Measurements from ENCODE around the gene PLAC9.

PLAC9 gene

DNA sequence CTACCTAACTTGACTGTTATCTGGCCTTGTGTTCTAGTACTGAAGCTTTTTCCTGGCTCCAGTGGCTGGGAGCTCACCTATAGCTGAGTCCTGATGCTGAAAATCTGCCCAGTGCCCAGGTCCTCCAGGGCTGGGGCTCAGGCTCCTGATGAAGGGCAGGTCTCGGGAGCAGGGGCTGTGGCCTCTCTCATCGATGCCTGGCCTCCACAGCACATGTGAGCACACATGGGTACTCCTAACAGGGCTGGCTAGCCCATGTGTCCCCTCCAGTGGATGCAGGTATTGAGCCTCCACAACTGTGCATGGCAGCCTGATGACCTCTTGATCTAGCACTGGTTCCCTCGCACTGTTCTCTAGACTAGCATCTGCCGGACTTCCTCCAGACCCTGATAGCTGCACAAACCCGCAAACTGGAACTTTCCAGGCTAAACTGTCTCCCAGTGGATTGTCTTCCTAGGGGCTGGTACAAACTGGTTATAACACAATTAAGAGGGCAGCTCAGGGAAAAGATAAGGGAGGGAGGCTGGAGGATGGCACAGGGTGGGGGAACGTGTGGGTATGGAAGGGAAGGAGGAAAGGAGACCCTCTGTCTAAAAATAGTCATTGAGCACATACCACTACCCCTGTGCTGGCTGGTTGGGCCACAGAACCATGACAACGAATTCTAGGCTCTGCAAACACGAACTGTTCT, 35.1 kb downstream of the PLAC9 start:
- Histone ChIP-seq H3K36me3 (ENCODE audit: control insufficient read depth in 5 of 5, insufficient read depth in 5 of 5, low read length in 5 of 5) (peaks cover 0 to 92% (median 76%) of the 10 kb centered on the region in 5 donors), H3K4me1 (ENCODE audit: control insufficient read depth in 5 of 5, insufficient read depth in 5 of 5, low read length in 5 of 5) (peaks cover 17 to 79% (median 67%) of the 10 kb centered on the region in 5 donors), H3K27ac (ENCODE audit: low read depth, low read length) (peak overlapping the region; percentile 89), H3K9ac (ENCODE audit: low read length in 5 of 5) (peak overlapping the region in 1 of 5 donors; percentile 12), H3K4me3 (ENCODE audit: low read depth in 1 of 5, low read length in 5 of 5) (no peak overlapping the region), H3K27me3 (ENCODE audit: control insufficient read depth in 5 of 5, insufficient read depth in 4 of 5, low read length in 5 of 5) (no peaks in the 10 kb centered on the region), H3K9me3 (ENCODE audit: control insufficient read depth in 5 of 5, low read length in 5 of 5) (no peaks in the 10 kb centered on the region)

DNA sequence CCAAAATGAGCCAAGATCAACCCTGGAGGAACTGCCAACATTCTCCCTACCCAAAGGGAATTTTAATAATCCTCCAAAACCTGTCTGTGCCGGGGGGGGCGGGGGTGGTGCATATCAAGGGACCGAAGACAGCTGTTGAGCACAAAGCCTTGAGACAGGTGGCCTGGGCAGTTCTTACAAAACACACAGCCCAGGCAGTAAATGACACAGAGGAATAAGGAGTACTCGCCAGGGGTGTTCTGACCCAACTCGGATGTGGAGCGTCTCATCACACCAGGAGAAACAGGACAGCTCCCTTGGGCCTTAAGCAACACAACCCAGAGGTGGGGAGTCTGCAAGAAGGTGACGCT, 35.6 kb downstream of the PLAC9 start:
- Histone ChIP-seq H3K4me3 (ENCODE audit: low read depth in 1 of 5, low read length in 5 of 5) (no peak overlapping the region), H3K9me3 (ENCODE audit: control insufficient read depth in 5 of 5, low read length in 5 of 5) (no peaks in the 10 kb centered on the region), H3K27me3 (ENCODE audit: control insufficient read depth in 5 of 5, insufficient read depth in 4 of 5, low read length in 5 of 5) (no peaks in the 10 kb centered on the region), H3K4me1 (ENCODE audit: control insufficient read depth in 5 of 5, insufficient read depth in 5 of 5, low read length in 5 of 5) (peaks cover 17 to 79% (median 67%) of the 10 kb centered on the region in 5 donors), H3K27ac (ENCODE audit: low read depth, low read length) (peak overlapping the region; percentile 89), H3K36me3 (ENCODE audit: control insufficient read depth in 5 of 5, insufficient read depth in 5 of 5, low read length in 5 of 5) (peaks cover 0 to 92% (median 74%) of the 10 kb centered on the region in 5 donors), H3K9ac (ENCODE audit: low read length in 5 of 5) (peak overlapping the region in 1 of 5 donors; percentile 12)

DNA sequence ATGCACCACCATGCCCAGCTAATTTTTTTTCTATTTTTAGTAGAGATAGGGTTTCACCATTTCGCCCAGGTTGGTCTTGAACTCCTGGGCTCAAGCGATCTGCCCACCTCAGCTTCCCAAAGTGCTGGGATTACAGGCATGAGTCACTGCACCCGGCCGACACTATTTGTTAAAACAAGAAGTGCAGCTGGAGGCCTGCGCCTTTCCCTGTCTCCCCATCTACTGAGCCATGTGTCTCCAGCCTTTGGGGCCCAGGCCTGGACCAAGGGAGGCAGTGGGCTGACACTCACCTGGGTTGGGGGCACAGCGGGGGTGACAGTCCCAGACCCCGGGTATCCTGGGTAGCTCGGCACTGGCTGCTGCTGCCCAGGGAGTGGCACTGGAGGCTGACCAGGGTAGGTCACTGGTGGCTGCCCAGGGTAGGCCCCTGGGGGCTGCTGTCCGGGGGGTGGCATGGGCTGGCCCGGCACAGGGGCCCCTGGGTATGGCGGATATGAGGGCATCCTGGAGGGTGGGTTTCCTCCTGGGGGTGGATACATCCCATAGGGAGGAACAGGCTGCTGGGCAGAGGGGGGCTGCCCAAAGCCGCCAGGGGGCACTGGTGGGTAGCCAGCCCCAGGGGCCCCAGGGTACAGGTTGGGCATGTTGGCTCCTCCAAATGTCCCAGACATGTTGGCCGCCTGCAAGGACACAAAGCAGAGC, 36.3 kb downstream of the PLAC9 start:
- Histone ChIP-seq H3K9ac (ENCODE audit: low read length in 5 of 5) (no peak overlapping the region), H3K36me3 (ENCODE audit: control insufficient read depth in 5 of 5, insufficient read depth in 5 of 5, low read length in 5 of 5) (peaks cover 0 to 90% (median 74%) of the 10 kb centered on the region in 5 donors), H3K4me3 (ENCODE audit: low read depth in 1 of 5, low read length in 5 of 5) (no peak overlapping the region), H3K4me1 (ENCODE audit: control insufficient read depth in 5 of 5, insufficient read depth in 5 of 5, low read length in 5 of 5) (peaks cover 14 to 77% (median 66%) of the 10 kb centered on the region in 5 donors), H3K27me3 (ENCODE audit: control insufficient read depth in 5 of 5, insufficient read depth in 4 of 5, low read length in 5 of 5) (no peaks in the 10 kb centered on the region), H3K27ac (ENCODE audit: low read depth, low read length) (peak overlapping the region; percentile 89), H3K9me3 (ENCODE audit: control insufficient read depth in 5 of 5, low read length in 5 of 5) (no peaks in the 10 kb centered on the region)

- Histone ChIP-seq H3K9me3 (ENCODE audit: control insufficient read depth in 5 of 5, low read length in 5 of 5) (no peaks in the 10 kb centered on the region), H3K27ac (ENCODE audit: low read depth, low read length) (no peak overlapping the region), H3K27me3 (ENCODE audit: control insufficient read depth in 5 of 5, insufficient read depth in 4 of 5, low read length in 5 of 5) (no peaks in the 10 kb centered on the region), H3K4me3 (ENCODE audit: low read depth in 1 of 5, low read length in 5 of 5) (no peak overlapping the region), H3K4me1 (ENCODE audit: control insufficient read depth in 5 of 5, insufficient read depth in 5 of 5, low read length in 5 of 5) (peaks cover 8 to 66% (median 54%) of the 10 kb centered on the region in 5 donors), H3K9ac (ENCODE audit: low read length in 5 of 5) (no peak overlapping the region), H3K36me3 (ENCODE audit: control insufficient read depth in 5 of 5, insufficient read depth in 5 of 5, low read length in 5 of 5) (peaks cover 0 to 82% (median 68%) of the 10 kb centered on the region in 5 donors)
These were observed 37.5 kb downstream of the PLAC9 start for GRCh38 chr10:80170026-80170425.

GRCh38 chr10:80170641-80171040, 38.1 kb downstream of the PLAC9 start:
- peaks cover 0 to 77% (median 62%) of the 10 kb centered on the region in 5 donors for H3K36me3 ChIP-seq (ENCODE audit: control insufficient read depth in 5 of 5, insufficient read depth in 5 of 5, low read length in 5 of 5)
- H3K9ac ChIP-seq (ENCODE audit: low read length in 5 of 5): peak overlapping the region in 1 of 5 donors; percentile 14
- no peak overlapping the region for H3K4me3 ChIP-seq (ENCODE audit: low read depth in 1 of 5, low read length in 5 of 5)
- H3K9me3 ChIP-seq (ENCODE audit: control insufficient read depth in 5 of 5, low read length in 5 of 5): no peaks in the 10 kb centered on the region
- H3K27me3 ChIP-seq (ENCODE audit: control insufficient read depth in 5 of 5, insufficient read depth in 4 of 5, low read length in 5 of 5): no peaks in the 10 kb centered on the region
- H3K4me1 ChIP-seq (ENCODE audit: control insufficient read depth in 5 of 5, insufficient read depth in 5 of 5, low read length in 5 of 5): peaks cover 6 to 62% (median 48%) of the 10 kb centered on the region in 5 donors
- H3K27ac ChIP-seq (ENCODE audit: low read depth, low read length): no peak overlapping the region

DNA sequence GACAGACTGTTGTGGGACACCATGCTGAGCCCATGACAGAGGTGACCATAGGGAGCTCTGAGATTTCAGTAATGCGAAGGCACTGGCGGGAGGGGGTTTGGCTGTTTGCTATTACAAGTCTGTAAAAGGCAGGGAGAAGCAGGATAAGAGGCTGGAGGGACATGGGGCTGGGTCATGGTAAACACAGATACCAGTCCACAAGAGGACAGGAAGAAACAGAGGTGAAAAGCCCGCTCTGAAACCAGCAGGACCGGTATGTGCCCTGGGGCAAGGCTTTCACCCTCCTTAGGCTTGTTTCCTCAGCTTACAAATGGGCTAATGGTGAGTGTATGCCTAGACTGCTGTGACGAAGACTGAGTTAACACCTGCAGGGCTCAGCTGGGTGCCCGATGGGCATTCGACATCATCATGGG, 38.7 kb downstream of the PLAC9 start:
- H3K27ac ChIP-seq (ENCODE audit: low read depth, low read length): no peak overlapping the region
- H3K36me3 ChIP-seq (ENCODE audit: control insufficient read depth in 5 of 5, insufficient read depth in 5 of 5, low read length in 5 of 5): peaks cover 0 to 74% (median 60%) of the 10 kb centered on the region in 5 donors
- H3K4me3 ChIP-seq (ENCODE audit: low read depth in 1 of 5, low read length in 5 of 5): no peak overlapping the region
- H3K9me3 ChIP-seq (ENCODE audit: control insufficient read depth in 5 of 5, low read length in 5 of 5): no peaks in the 10 kb centered on the region
- peaks cover 4 to 57% (median 46%) of the 10 kb centered on the region in 5 donors for H3K4me1 ChIP-seq (ENCODE audit: control insufficient read depth in 5 of 5, insufficient read depth in 5 of 5, low read length in 5 of 5)
- peak overlapping the region in 1 of 5 donors; percentile 14 for H3K9ac ChIP-seq (ENCODE audit: low read length in 5 of 5)
- no peaks in the 10 kb centered on the region for H3K27me3 ChIP-seq (ENCODE audit: control insufficient read depth in 5 of 5, insufficient read depth in 4 of 5, low read length in 5 of 5)

GRCh38 chr10:80172896-80173295, 40.4 kb downstream of the PLAC9 start:
- H3K36me3 ChIP-seq (ENCODE audit: control insufficient read depth in 5 of 5, insufficient read depth in 5 of 5, low read length in 5 of 5): peaks cover 0 to 62% (median 51%) of the 10 kb centered on the region in 5 donors
- H3K9me3 ChIP-seq (ENCODE audit: control insufficient read depth in 5 of 5, low read length in 5 of 5): no peaks in the 10 kb centered on the region
- H3K9ac ChIP-seq (ENCODE audit: low read length in 5 of 5): no peak overlapping the region
- H3K4me3 ChIP-seq (ENCODE audit: low read depth in 1 of 5, low read length in 5 of 5): no peak overlapping the region
- no peaks in the 10 kb centered on the region for H3K27me3 ChIP-seq (ENCODE audit: control insufficient read depth in 5 of 5, insufficient read depth in 4 of 5, low read length in 5 of 5)
- H3K4me1 ChIP-seq (ENCODE audit: control insufficient read depth in 5 of 5, insufficient read depth in 5 of 5, low read length in 5 of 5): peaks cover 2 to 53% (median 44%) of the 10 kb centered on the region in 5 donors
- no peak overlapping the region for H3K27ac ChIP-seq (ENCODE audit: low read depth, low read length)

- peaks cover 0 to 58% (median 51%) of the 10 kb centered on the region in 5 donors for H3K36me3 ChIP-seq (ENCODE audit: control insufficient read depth in 5 of 5, insufficient read depth in 5 of 5, low read length in 5 of 5)
- no peaks in the 10 kb centered on the region for H3K9me3 ChIP-seq (ENCODE audit: control insufficient read depth in 5 of 5, low read length in 5 of 5)
- peaks cover 2 to 53% (median 45%) of the 10 kb centered on the region in 5 donors for H3K4me1 ChIP-seq (ENCODE audit: control insufficient read depth in 5 of 5, insufficient read depth in 5 of 5, low read length in 5 of 5)
- no peak overlapping the region for H3K27ac ChIP-seq (ENCODE audit: low read depth, low read length)
- no peaks in the 10 kb centered on the region for H3K27me3 ChIP-seq (ENCODE audit: control insufficient read depth in 5 of 5, insufficient read depth in 4 of 5, low read length in 5 of 5)
- H3K9ac ChIP-seq (ENCODE audit: low read length in 5 of 5): no peak overlapping the region
- H3K4me3 ChIP-seq (ENCODE audit: low read depth in 1 of 5, low read length in 5 of 5): no peak overlapping the region
These were observed 40.9 kb downstream of the PLAC9 start for GRCh38 chr10:80173466-80173865.

- H3K4me1 ChIP-seq (ENCODE audit: control insufficient read depth in 5 of 5, insufficient read depth in 5 of 5, low read length in 5 of 5): peaks cover 2 to 50% (median 42%) of the 10 kb centered on the region in 5 donors
- no peak overlapping the region for H3K4me3 ChIP-seq (ENCODE audit: low read depth in 1 of 5, low read length in 5 of 5)
These were observed 42.3 kb downstream of the PLAC9 start for GRCh38 chr10:80174641-80175395.

More at GRCh38 chr10:80174641-80175395, 42.3 kb downstream of the PLAC9 start:
- no peaks in the 10 kb centered on the region for H3K9me3 ChIP-seq (ENCODE audit: control insufficient read depth in 5 of 5, low read length in 5 of 5)
- H3K27me3 ChIP-seq (ENCODE audit: control insufficient read depth in 5 of 5, insufficient read depth in 4 of 5, low read length in 5 of 5): no peaks in the 10 kb centered on the region
- peak overlapping the region in 1 of 5 donors; percentile 31 for H3K9ac ChIP-seq (ENCODE audit: low read length in 5 of 5)
- H3K36me3 ChIP-seq (ENCODE audit: control insufficient read depth in 5 of 5, insufficient read depth in 5 of 5, low read length in 5 of 5): peaks cover 0 to 52% (median 46%) of the 10 kb centered on the region in 5 donors
- H3K27ac ChIP-seq (ENCODE audit: low read depth, low read length): no peak overlapping the region
